SH-SY5Y (cell line): ENCODE measurements around the gene ABI1.

ENCODE experiments used
- GATA2 ChIP-seq: IDR thresholded peaks from 2 replicates; pipeline ENCODE4 v1.6.1; 2011; ENCODE audit warnings: mild to moderate bottlenecking, low read depth, low read length
- GATA3 ChIP-seq: IDR thresholded peaks from 2 replicates; pipeline ENCODE4 v1.6.1; 2011; ENCODE audit warnings: low read depth, mild to moderate bottlenecking, low read length, moderate library complexity

ABI1 gene

DNA sequence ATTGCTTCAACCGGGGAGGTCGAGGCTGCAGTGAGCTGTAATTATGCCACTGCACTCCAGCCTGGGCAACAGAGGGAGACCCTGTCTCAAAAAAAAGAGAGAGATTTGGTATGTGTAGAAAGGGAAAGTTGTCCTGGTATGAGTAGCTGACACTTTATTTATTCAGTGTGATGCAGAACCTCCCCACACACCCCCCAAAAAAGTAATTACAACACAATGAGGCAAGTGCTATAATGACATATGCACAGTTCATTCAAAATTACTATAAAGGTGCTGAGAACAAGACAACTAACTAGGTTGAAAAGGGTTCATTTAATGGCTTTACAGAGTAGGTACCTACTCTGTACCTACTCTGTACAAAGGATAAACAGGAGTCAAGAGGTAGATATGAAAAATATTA is 83.1 kb downstream of the ABI1 start:
- TF ChIP-seq GATA3: no peak

DNA sequence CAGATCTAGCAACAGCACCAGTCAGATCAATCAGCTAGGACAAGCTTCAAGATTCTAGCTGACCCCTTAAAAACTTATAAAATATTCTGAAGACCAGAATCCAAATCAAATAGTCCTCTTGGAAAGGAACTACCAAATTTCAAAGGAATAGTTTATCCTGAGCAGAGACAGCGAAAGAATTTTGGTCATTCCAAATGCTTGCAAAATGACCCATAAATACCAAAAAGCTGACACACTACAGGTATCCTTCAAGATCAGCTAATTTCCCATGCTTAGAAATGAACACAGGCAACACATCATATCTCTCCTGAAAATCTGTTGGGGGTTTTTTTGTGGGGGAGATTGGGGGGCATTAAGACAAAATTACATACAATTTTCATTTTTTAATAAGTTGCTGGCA is 84.5 kb downstream of the ABI1 start:
- TF ChIP-seq GATA3 (no peak), GATA2 (no peak)

- TF ChIP-seq GATA2: no peak
- no peak for TF ChIP-seq GATA3
These were observed 87.1 kb downstream of the ABI1 start for GRCh38 chr10:26773633-26774032.

DNA sequence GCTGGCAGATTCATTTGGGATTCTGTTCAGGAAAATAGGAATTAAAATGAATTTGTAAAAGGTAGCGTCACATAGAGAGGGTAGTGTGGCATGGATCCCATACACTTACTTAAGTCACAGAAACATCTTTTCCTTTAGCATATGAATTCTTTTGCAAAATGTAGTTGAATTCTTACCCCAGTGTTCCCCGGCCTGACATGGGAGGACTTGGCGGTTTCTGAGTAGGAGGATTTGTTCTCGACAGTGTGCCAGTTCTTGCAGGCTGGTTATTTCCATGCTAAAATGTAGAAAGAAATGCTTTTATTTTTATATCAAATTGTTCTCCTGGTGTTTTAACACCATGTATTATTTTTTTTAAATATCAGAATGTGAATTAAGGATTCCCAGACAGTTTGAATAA is 90.7 kb downstream of the ABI1 start:
- TF ChIP-seq GATA3 (no peak), GATA2 (no peak)

DNA sequence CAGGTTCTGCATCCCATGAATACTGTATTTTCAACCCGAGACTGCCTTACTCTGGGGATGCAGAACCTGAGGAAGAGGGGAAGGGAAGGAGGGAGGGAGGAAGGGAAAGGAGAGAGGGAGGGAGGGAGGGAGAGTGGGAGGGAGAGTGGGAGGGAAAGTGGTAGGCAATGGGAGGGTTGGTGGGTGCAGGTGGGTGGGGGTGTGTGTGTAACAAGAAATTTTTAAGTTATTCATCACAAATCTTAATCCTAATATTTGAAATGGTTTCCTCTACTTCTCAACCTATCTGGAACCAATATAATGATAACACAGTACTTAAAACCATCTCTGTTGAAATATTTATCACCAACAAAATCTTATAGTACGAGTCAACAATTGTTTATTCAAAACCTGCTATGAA is 95.2 kb downstream of the ABI1 start:
- TF ChIP-seq GATA3: no peak
- TF ChIP-seq GATA2: no peak

- TF ChIP-seq GATA3: no peak
- TF ChIP-seq GATA2: no peak
These were observed 101.8 kb downstream of the ABI1 start for GRCh38 chr10:26759008-26759407.

- TF ChIP-seq GATA2 (no peak), GATA3 (no peak)
These were observed 105.3 kb downstream of the ABI1 start for GRCh38 chr10:26755443-26755903.

DNA sequence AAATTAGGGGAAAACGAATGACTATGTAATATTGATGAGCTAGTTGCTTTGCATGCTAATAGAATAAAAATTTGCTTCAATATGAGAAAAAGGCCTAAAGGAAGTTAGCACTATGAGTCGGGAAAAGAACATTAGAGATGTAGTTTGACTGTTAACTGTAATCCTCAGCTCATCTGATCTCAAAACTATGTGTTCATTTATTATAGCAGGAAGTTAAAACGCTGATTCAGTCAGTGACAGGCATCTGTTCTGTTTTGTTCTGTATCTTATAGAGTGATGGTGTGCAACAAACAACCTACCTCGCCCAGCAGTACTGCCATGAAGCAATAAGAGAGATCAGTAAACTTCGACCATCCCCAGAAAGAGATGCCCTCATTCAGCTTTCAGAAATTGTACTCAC is 114.7 kb downstream of the ABI1 start:
- no peak for TF ChIP-seq GATA3
- TF ChIP-seq GATA2: no peak

- no peak for TF ChIP-seq GATA2
- TF ChIP-seq GATA3: no peak
These were observed 116.9 kb downstream of the ABI1 start for GRCh38 chr10:26743841-26744240.

DNA sequence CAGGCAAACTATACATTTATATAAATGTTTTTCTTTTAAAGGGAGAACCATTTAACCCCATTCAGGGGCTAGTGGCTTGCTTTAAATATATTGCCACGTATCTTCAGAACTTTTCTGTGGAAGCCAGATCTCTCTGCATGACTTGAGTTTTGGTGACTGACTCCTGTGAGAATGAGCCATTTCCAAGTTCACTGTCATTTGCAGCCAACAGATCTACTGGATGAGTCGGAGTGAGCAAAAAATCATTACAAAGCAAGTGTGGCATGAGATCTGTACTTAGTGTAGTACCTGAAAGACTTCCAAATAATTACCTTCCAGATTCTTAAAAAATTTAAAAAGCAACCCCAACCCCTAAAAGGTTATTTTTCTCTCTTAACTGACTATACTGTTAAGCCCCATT is 117.7 kb downstream of the ABI1 start:
- TF ChIP-seq GATA3 (no peak), GATA2 (no peak)

DNA sequence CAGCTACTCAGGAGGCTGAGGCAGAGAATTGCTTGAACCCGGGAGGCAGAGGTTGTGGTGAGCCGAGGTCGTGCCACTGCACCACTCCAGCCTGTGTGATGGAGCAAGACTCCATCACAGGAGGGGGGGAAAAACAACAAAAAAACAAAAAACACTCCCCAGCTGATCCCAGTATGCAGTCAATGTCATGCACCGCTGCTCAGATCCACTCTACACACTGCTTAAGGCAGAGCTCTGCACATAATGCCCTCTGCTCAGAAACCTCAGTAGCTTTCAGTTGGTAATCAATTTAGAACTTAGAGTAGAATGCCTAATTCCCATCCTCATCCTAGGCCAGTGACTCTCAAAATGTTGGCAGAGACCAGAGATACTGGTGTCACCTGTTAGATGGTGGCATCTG is 119.4 kb downstream of the ABI1 start:
- no peak for TF ChIP-seq GATA2
- TF ChIP-seq GATA3: no peak

DNA sequence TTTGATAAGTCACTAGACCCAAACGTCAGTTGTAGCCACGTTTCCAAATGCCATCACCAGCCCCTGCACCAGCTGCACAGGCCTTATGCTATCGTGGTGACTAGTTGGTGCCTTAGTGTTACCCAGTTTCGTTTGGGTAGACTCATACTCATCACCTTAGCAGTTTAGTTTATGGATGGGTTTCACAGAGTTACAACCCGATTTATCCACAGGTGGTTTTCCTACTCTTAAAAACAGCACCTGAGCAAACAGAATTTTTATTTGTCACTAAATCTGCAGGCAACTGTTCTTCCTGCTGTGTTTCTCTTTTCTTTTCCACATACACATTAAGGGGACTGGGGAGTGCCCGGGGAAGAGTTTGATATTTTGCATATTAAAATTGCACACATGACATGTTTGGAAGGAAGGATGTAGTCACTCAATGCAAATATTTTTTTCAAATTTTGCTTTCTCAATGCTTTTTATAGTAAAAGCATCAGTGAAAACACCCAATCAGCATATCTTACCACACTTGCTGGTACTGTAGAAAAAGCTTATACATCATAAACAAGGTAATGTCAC is 121.6 kb downstream of the ABI1 start:
- TF ChIP-seq GATA2 (no peak), GATA3 (no peak)

DNA sequence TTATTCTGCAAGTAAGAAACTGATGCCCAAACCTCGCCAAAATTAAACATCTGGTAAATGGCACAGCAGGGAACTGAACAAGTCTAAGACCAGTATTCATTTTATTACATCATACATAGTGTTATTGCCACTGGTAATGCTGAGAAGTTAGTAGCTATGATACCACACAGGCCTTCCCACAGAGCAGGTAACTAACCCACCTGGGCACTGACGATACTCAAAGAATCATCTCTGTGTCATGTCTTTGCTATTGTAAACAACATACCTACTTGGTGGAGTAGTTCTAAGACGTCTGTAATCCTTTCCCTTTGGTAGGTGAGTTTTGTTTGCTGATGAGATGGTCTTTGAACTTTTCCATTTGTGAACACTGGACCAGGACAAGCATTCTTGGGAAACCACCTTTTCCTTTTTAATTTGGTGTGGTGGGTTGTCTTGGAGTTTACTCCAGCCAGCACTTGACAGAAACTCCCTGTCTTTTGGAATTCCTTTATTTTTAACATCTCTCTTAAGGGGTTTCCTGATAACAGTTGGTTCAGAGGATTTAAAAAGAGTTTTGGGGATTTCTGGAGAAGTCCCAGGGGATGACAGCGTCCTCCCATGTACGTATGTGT is 122.4 kb downstream of the ABI1 start:
- TF ChIP-seq GATA3 (no peak), GATA2 (no peak)

DNA sequence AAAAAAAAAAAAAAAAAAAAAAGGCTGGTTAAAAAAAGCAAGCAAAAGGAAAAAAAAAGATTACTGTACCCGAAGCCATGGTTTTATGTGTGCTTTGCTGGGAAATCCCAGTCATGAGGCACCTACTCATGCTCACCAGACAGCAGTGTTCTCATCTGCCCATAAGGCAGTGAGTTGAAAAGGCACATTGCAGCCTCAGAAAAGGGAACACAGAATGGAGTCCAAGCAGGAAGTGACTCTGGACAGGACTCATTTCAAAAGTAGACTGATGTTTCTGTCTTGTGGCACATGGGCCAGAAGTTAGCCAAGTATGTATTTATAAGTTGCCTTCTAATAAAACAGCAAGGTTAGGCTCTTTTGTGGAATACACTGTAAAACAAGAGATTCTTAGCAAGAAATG is 123.0 kb downstream of the ABI1 start:
- no peak for TF ChIP-seq GATA3
- TF ChIP-seq GATA2: no peak

GRCh38 chr10:26735435-26735834 is 125.3 kb downstream of the ABI1 start:
- TF ChIP-seq GATA2 (no peak), GATA3 (no peak)

GRCh38 chr10:26733750-26734568 is 126.8 kb downstream of the ABI1 start:
- TF ChIP-seq GATA3 (no peak), GATA2 (no peak)
